Heart left ventricle (tissue), 13 donors: Measurements from ENCODE around the gene LRP1B.

Experiments
- POLR2A ChIP-seq, 2 donors: fragments of 450-650 bp; IDR thresholded peaks; one replicate each; pipeline ENCODE4 v1.6.1; 2017; ENCODE audit warnings: antibody characterized with exemption in 2 of 2, mild to moderate bottlenecking in 2 of 2, moderate library complexity in 2 of 2
- TF ChIP-seq, protein P1 (sequence below), 12 donors: fragments of 200-600 bp; sonication (generic) in 4 of 12; IDR thresholded peaks; one replicate each; pipeline versions ENCODE4 v1.5.0 to v1.8.0; 2018 to 2022; ENCODE audit warnings: antibody characterized with exemption in 12 of 12, mild to moderate bottlenecking in 5 of 12
- donor health status: ischemic (EF 13 %, LVEDD 7.1; RV severe dilation, severe dysfunction).
- donor health status: DM: no; HTN: yes; CAD: no.
- donor health status: DM: no; HTN: no; CAD: no.
- donor health status: ischemic (EF 25% LVEDD 6.9; RV normal size, moderate dysfunction).
- donor health status: ischemic (EF 25% LVEDD 5.7; RV mildly dilated, moderate dysfunction).
- donor health status: ischemic (EF 35%, LVEDD 5.7; RV mildly dilated, moderate dysfunction).
- donor health status: nonischemic (EF 11% LVEDD 7.7; RV severe dilation, severe dysfunction).
- donor health status: DM: yes; HTN: yes; CAD: no.
- donor health status: PGD.
- donor health status: ischemic (EF 29% LVEDD 5.4; RV normal size, mild dysfunction).
- donor health status: nonischemic (EF 23%, LVEDD 6.1; RV moderate dilation, normal function).

DNA sequence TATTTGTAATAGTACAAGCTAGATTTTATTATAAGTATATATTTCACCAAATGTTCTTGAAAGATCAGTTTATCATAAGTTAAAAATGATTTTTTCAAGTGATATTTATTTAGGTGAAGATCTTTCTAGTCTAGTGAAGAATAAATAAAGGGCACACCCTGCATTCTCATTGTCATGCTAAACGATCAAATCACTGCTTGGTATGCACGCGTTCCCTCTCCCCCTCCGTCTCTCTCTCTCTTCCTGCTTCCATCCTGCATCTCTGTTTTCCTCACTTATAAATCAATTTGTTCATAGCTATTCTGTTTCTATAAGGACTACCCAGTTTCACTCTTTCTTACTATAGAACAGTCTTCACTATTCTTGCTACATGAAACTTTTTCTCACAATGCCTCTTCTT lies 1067.4 kb downstream of the LRP1B start:
- TF ChIP-seq, protein P1, sequence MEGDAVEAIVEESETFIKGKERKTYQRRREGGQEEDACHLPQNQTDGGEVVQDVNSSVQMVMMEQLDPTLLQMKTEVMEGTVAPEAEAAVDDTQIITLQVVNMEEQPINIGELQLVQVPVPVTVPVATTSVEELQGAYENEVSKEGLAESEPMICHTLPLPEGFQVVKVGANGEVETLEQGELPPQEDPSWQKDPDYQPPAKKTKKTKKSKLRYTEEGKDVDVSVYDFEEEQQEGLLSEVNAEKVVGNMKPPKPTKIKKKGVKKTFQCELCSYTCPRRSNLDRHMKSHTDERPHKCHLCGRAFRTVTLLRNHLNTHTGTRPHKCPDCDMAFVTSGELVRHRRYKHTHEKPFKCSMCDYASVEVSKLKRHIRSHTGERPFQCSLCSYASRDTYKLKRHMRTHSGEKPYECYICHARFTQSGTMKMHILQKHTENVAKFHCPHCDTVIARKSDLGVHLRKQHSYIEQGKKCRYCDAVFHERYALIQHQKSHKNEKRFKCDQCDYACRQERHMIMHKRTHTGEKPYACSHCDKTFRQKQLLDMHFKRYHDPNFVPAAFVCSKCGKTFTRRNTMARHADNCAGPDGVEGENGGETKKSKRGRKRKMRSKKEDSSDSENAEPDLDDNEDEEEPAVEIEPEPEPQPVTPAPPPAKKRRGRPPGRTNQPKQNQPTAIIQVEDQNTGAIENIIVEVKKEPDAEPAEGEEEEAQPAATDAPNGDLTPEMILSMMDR (IDR thresholded peaks at IDR 0.05): no peak
- no peak for TF ChIP-seq POLR2A (IDR thresholded peaks at IDR 0.05)
